ENCODE measurements around the gene SH2D3C.

The SH2D3C gene

GRCh38 chr9:127778280-127779135 lies at the start of gene SH2D3C:
Gene SH2D3C, minus strand, starts transcription at chr9:127778666. Its CDS starts 39 bp downstream, at chr9:127778627.
- DNase-seq: peak; percentile 61 to 72

- DNase-seq: no peak
Measured at GRCh38 chr9:127826253-127826913, 47.9 kb upstream of the SH2D3C start.

GRCh38 chr9:127825319-127826051 lies 47.0 kb upstream of the SH2D3C start:
- no peak for DNase-seq

DNA sequence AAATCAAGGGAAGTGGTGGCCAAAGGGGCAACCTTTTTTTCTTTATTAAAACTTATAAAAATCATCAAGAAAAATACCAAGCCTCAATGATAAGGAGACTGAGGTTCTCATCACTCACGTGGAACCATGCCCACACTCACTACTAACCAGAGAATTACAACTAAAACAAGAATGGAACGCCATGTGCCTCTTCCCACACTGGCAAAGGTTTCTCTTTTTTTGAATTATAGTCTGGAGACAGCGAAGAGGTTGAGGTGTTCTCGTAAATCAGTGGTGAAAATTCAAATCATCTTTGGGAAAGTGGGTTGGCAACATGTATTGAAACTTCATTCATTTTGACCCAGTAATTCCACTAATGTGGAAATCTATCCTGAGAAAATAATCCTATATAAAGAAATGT lies 43.6 kb upstream of the SH2D3C start:
- DNase-seq: no peak

- no peak for DNase-seq
Measured at GRCh38 chr9:127818574-127818973, 40.1 kb upstream of the SH2D3C start.

DNA sequence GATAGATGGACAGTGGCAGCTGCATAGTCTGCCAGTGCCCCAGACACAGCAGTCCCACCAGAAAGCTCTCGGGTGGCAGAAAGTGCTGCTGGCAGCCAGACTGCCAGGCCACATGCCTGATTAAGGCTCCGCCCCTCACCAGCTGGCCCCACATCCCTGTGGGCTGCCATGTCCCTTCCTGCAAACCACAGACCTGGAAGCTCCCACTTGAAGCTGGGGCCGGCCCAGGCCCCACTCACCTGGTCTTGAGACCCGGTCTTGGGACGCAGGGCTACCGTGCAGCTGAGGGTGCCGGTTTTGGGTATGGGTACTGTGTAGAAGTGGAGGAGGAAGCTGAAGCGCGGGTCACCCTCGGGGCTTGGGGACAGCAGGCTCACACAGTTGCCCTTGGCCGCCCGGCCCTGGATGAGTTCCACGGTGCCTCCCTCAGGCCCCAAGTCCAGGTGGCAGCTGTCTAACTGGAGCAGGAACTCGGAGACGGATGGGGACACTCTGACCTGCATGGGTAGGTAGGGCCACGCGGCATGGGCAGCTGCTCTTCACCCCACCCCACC lies 39.5 kb upstream of the SH2D3C start:
- no peak for DNase-seq

GRCh38 chr9:127816728-127817127 lies 38.3 kb upstream of the SH2D3C start:
- DNase-seq: no peak

GRCh38 chr9:127816362-127816725 lies 37.9 kb upstream of the SH2D3C start:
- DNase-seq: no peak

DNA sequence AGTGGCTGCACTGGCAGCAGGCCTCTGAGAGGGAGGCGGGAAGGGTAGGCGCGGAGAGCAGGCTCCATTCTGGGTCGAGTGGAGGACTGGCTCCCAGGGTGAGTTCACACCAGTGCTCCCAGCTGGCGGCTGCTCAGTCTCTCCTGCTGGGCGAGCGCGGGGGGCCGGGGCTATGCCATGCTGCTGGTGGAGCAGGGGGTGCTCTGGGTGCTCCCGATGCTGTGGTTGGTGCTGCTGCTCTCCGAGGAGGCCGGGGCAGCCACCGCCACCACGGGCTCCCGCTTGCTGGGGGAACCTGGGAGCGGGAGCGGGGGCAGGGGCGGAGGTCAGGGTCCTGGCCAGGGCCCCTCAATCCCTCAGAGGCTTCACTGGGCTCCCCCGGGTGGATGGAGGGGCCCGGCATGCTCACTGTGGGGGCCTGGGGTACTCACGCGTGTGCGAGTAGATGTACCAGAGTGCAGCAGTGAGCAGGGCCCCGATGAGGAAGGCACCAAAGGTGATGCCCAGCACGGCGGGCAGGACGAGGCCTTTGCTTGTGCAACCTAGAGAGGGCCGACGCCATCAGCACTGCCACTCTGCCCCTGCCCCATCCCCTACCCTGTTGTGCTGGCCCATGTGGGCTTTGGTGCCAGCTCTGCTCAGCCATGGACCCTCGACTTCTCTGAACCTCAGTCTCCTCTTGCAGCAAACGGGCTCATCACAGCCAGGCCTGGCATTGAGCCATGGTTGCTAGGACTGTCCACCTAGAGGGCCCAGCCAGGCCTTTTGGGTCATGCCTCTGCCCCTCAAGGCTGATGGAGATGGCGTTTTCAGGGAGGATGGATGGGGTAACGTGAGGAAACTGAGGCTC lies 37.3 kb upstream of the SH2D3C start:
- no peak for DNase-seq

GRCh38 chr9:127814619-127815511 lies 36.4 kb upstream of the SH2D3C start:
- no peak for DNase-seq

DNA sequence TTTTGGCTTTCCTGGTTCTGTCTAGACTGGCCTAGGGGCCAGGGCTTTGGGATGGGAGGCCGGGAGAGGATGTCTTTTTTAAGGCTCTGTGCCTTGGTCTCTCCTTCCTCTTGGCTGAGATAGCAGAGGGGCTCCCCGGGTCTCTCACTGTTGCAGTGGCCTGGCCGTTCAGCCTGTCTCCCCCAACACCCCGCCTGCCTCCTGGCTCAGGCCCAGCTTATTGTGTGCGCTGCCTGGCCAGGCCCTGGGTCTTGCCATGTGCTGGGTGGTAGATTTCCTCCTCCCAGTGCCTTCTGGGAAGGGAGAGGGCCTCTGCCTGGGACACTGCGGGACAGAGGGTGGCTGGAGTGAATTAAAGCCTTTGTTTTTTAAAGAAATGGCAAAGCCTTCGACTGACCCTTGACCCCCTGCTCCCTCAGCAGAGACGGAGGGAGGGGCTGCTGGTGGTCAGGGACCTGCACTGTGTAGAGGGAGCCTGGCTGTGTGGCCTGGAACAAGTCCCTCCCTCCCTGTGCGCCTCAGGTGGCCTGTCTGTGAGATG lies 35.3 kb upstream of the SH2D3C start:
- no peak for DNase-seq

DNA sequence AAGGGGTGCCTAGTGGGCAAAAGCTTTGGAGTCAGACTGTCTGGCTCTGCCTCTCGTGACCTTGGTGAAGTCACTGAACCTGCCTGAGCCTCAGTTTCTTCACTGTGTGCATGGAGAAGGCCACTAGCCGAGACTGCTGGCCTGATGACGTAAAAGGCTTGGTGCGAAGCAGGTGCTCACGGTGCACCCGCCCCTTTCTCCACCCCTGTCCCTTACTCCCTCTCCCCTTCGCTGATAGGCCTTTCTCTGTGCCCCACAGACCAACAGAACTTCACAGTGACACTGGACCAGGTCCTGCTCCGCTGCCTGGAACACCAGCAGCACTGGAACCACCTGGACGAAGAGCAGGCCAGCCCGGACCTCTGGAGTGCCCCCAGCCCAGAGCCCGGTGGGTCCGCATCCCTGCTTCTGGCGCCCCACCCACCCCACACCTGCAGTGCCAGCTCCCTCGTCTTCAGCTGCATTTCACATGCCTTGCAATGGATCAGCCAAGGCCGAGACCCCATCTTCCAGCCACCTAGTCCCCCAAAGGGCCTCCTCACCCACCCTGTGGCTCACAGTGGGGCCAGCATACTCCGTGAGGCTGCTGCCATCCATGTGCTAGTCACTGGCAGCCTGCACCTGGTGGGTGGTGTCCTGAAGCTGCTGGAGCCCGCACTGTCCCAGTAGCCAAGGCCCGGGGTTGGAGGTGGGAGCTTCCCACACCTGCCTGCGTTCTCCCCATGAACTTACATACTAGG lies 34.6 kb upstream of the SH2D3C start:
- no peak for DNase-seq

DNA sequence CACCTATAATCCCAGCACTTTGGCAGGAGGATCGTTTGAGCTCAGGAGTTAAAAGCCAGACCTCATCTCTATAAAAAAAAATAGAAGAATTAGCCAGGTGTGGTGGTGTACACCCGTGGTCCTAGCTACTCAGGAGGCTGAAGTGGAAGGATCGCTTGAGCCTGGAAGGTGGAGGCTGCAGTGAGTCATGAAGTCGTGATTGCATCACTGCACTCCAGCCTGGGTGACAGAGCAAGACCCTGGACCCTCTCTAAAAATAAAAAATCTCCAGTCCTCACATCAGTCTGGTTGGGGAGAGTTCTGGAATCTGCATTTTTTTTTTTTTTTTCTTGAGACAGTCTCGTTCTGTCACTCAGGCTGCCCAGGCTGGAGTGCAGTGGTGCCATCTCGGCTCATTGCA lies 33.5 kb upstream of the SH2D3C start:
- DNase-seq: no peak

GRCh38 chr9:127810378-127811187 lies 32.1 kb upstream of the SH2D3C start:
- no peak for DNase-seq

- DNase-seq: no peak
Measured at GRCh38 chr9:127809540-127810377, 31.3 kb upstream of the SH2D3C start.

GRCh38 chr9:127809002-127809539 lies 30.6 kb upstream of the SH2D3C start:
- no peak for DNase-seq

GRCh38 chr9:127808347-127809001 lies 30.0 kb upstream of the SH2D3C start:
- no peak for DNase-seq

DNA sequence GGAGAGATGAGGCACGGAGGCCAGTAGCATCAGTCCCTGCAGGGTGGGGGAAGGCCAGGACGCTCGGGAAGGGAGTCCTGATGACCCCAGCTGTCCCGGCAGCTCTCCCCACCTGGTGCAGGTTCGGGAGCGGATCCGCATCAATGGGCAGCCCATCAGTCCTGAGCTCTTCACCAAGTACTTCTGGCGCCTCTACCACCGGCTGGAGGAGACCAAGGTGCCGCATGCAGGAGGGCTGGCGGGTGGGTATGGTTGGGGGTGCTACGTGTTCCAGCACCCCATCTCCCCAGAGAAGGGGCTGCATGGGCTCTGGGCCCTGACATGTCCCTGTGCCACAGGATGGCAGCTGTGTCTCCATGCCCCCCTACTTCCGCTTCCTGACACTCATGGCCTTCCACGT lies 28.4 kb upstream of the SH2D3C start:
- DNase-seq: no peak

All from CD4-positive, alpha-beta T cell treated with Interleukin-4 for 1 hour (primary cell).